Mesendoderm (in vitro differentiated cells): Measurements from ENCODE around the gene TNIP1.

Experiments used
- DNase-seq: peaks from one replicate; pipeline ENCODE4 v3.0.0; 2013
- H2AK5ac ChIP-seq: 2 replicates; pipeline ENCODE4 v1.6.1; 2013; ENCODE audit warnings: low read length, inconsistent platforms
- H2BK120ac ChIP-seq: 2 replicates; pipeline ENCODE4 v1.6.1; 2013; ENCODE audit warnings: low read depth, mild to moderate bottlenecking, low read length, moderate library complexity, mixed read lengths
- H2BK15ac ChIP-seq: replicated peaks from 2 replicates; pipeline ENCODE4 v1.6.1; 2013; ENCODE audit warnings: low read depth, mild to moderate bottlenecking, moderate library complexity
- H2BK5ac ChIP-seq: 2 replicates; pipeline ENCODE4 v1.6.1; 2013; ENCODE audit warnings: low read length, inconsistent platforms
- H3K18ac ChIP-seq: 2 replicates; pipeline ENCODE4 v1.6.1; 2013; ENCODE audit warnings: mild to moderate bottlenecking, low read length, mixed read lengths
- H3K23ac ChIP-seq: one replicate; pipeline ENCODE4 v1.6.1; 2013; ENCODE audit warnings: low read length
- H3K27ac ChIP-seq: 2 replicates; pipeline ENCODE4 v1.5.1; 2013; ENCODE audit warnings: low read depth, mild to moderate bottlenecking, inconsistent platforms, low read length, moderate library complexity
- H3K27me3 ChIP-seq: 2 replicates; pipeline ENCODE4 v1.6.1; 2013; ENCODE audit warnings: low read length, control low read depth, mild to moderate bottlenecking, inconsistent platforms; ENCODE audit not compliant: insufficient read depth, poor library complexity
- H3K36me3 ChIP-seq: 2 replicates; pipeline ENCODE4 v1.6.1; 2013; ENCODE audit warnings: low read length, inconsistent platforms; ENCODE audit not compliant: control insufficient read depth, insufficient read depth
- H3K4ac ChIP-seq: one replicate; pipeline ENCODE4 v1.6.1; 2013; ENCODE audit warnings: low read depth, mild to moderate bottlenecking, low read length, moderate library complexity
- H3K4me1 ChIP-seq: 2 replicates; pipeline ENCODE4 v1.6.1; 2013; ENCODE audit warnings: low read depth, low read length, inconsistent platforms; ENCODE audit not compliant: control insufficient read depth
- H3K4me2 ChIP-seq: 2 replicates; pipeline ENCODE4 v1.6.1; 2013; ENCODE audit warnings: low read length
- H3K4me3 ChIP-seq: 2 replicates; pipeline ENCODE4 v1.5.1; 2013; ENCODE audit warnings: mild to moderate bottlenecking, low read length
- H3K56ac ChIP-seq: one replicate; pipeline ENCODE4 v1.6.1; 2013; ENCODE audit warnings: low read length
- H3K79me1 ChIP-seq: 2 replicates; pipeline ENCODE4 v1.6.1; 2013; ENCODE audit warnings: low read length, inconsistent platforms
- H3K79me2 ChIP-seq: 2 replicates; pipeline ENCODE4 v1.6.1; 2013; ENCODE audit warnings: mild to moderate bottlenecking, low read length; ENCODE audit not compliant: control insufficient read depth, insufficient read depth
- H3K9ac ChIP-seq: 2 replicates; pipeline ENCODE4 v1.6.1; 2013; ENCODE audit warnings: low read length, inconsistent platforms
- H4K5ac ChIP-seq: one replicate; pipeline ENCODE4 v1.6.1; 2013; ENCODE audit warnings: low read length
- H4K8ac ChIP-seq: one replicate; pipeline ENCODE4 v1.6.1; 2013; ENCODE audit warnings: low read depth, mild to moderate bottlenecking, control low read depth, low read length, moderate library complexity
- WGBS: extraction: QIAGEN DNeasy Blood & Tissue Kit; methylation state at CpG from one replicate; pipeline ENCODE4 v1.1.7; 2013; ENCODE audit warnings: low lambda C conversion rate, missing lambda C conversion rate; ENCODE audit not compliant: insufficient coverage; ENCODE audit errors: extremely low coverage; 5-methylcytosine and 5-hydroxymethylcytosine counted together

Gene TNIP1

GRCh38 chr5:150993826-150994412 is 86.9 kb downstream of the TNIP1 start:
- Histone ChIP-seq H3K4me2 (no peak overlapping the region), H2BK5ac (no peak overlapping the region), H3K36me3 (no peaks in the 10 kb centered on the region), H2BK15ac (no peak overlapping the region), H3K27me3 (no peaks in the 10 kb centered on the region), H3K56ac (no peak overlapping the region), H3K79me2 (no peaks in the 10 kb centered on the region), H3K23ac (no peak overlapping the region), H3K9ac (no peak overlapping the region), H3K4ac (no peak overlapping the region), H3K4me1 (no peaks in the 10 kb centered on the region), H3K4me3 (no peak overlapping the region), H2BK120ac (no peak overlapping the region), H3K79me1 (no peaks in the 10 kb centered on the region), H4K5ac (no peak overlapping the region), H2AK5ac (no peak overlapping the region), H3K27ac (no peak overlapping the region), H4K8ac (no peak overlapping the region), H3K18ac (no peak overlapping the region)
- no CpG with 5 or more reads among the region's 1 CpG for WGBS
- no peak for DNase-seq

- no peaks in the 10 kb centered on the region for H3K36me3 ChIP-seq
- no peaks in the 10 kb centered on the region for H3K79me2 ChIP-seq
- H3K23ac ChIP-seq = no peak overlapping the region
- DNase-seq = no peak
- H3K9ac ChIP-seq = no peak overlapping the region
- H3K4me3 ChIP-seq = no peak overlapping the region
- no peak overlapping the region for H3K27ac ChIP-seq
- no CpG with 5 or more reads among the region's 2 CpGs for WGBS
- no peaks in the 10 kb centered on the region for H3K4me1 ChIP-seq
- H2BK120ac ChIP-seq = no peak overlapping the region
- no peak overlapping the region for H2BK5ac ChIP-seq
- no peak overlapping the region for H2AK5ac ChIP-seq
- H3K79me1 ChIP-seq = no peaks in the 10 kb centered on the region
- H3K4ac ChIP-seq = no peak overlapping the region
- H3K27me3 ChIP-seq = no peaks in the 10 kb centered on the region
- H3K56ac ChIP-seq = no peak overlapping the region
- H4K8ac ChIP-seq = no peak overlapping the region
- H4K5ac ChIP-seq = no peak overlapping the region
- no peak overlapping the region for H3K4me2 ChIP-seq
- H2BK15ac ChIP-seq = no peak overlapping the region
- no peak overlapping the region for H3K18ac ChIP-seq
Measured at GRCh38 chr5:150993422-150993821, 87.4 kb downstream of the TNIP1 start.

DNA sequence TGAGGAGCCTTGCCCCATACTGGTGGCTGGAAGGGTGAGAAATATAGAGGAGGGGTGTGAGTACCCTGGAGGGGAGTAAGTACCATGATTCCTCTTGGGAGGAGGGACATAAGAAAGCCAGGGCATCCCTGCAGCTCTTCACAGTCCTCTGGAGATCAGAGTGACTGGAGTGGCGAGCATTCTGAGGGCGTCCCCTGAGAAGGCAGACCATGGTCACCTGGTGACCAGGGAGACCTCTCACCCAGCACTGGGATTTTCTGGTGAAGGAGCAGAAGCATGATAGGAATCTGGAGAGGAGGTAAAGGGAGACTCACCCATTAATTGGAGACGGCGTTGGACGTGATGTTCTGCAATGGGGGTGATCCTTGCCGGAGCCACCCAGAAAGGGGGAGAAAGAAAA is 88.1 kb downstream of the TNIP1 start:
- no peak overlapping the region for H3K56ac ChIP-seq
- H3K18ac ChIP-seq = no peak overlapping the region
- H3K79me2 ChIP-seq = no peaks in the 10 kb centered on the region
- H3K4ac ChIP-seq = no peak overlapping the region
- no peaks in the 10 kb centered on the region for H3K36me3 ChIP-seq
- no CpG with 5 or more reads among the region's 6 CpGs for WGBS
- H3K27me3 ChIP-seq = no peaks in the 10 kb centered on the region
- H3K27ac ChIP-seq = no peak overlapping the region
- H2BK5ac ChIP-seq = no peak overlapping the region
- no peak overlapping the region for H4K5ac ChIP-seq
- H2AK5ac ChIP-seq = no peak overlapping the region
- no peaks in the 10 kb centered on the region for H3K4me1 ChIP-seq
- no peak overlapping the region for H3K4me2 ChIP-seq
- H3K4me3 ChIP-seq = no peak overlapping the region
- no peak overlapping the region for H4K8ac ChIP-seq
- no peak overlapping the region for H3K23ac ChIP-seq
- H2BK15ac ChIP-seq = no peak overlapping the region
- H3K9ac ChIP-seq = no peak overlapping the region
- no peak overlapping the region for H2BK120ac ChIP-seq
- no peak for DNase-seq
- no peaks in the 10 kb centered on the region for H3K79me1 ChIP-seq

- H4K8ac ChIP-seq = no peak overlapping the region
- H3K4me1 ChIP-seq = no peaks in the 10 kb centered on the region
- H3K36me3 ChIP-seq = no peaks in the 10 kb centered on the region
- no peak overlapping the region for H3K56ac ChIP-seq
- no peak overlapping the region for H3K4me3 ChIP-seq
- no peak overlapping the region for H3K18ac ChIP-seq
- no peak overlapping the region for H2BK15ac ChIP-seq
- no peak overlapping the region for H2BK120ac ChIP-seq
- peak; percentile 67 for DNase-seq
- H2AK5ac ChIP-seq = no peak overlapping the region
- H3K79me1 ChIP-seq = no peaks in the 10 kb centered on the region
- no peaks in the 10 kb centered on the region for H3K79me2 ChIP-seq
- no peak overlapping the region for H2BK5ac ChIP-seq
- no peak overlapping the region for H3K4me2 ChIP-seq
- H4K5ac ChIP-seq = no peak overlapping the region
- H3K23ac ChIP-seq = no peak overlapping the region
- no CpG with 5 or more reads among the region's 3 CpGs for WGBS
- no peak overlapping the region for H3K9ac ChIP-seq
- no peaks in the 10 kb centered on the region for H3K27me3 ChIP-seq
- H3K27ac ChIP-seq = no peak overlapping the region
- no peak overlapping the region for H3K4ac ChIP-seq
Measured at GRCh38 chr5:150989695-150990094, 91.1 kb downstream of the TNIP1 start.

- no peak overlapping the region for H3K56ac ChIP-seq
- H3K18ac ChIP-seq = no peak overlapping the region
- no peak overlapping the region for H2BK15ac ChIP-seq
- no peak overlapping the region for H3K4ac ChIP-seq
- no peaks in the 10 kb centered on the region for H3K79me1 ChIP-seq
- DNase-seq = no peak
- H2AK5ac ChIP-seq = no peak overlapping the region
- no CpG with 5 or more reads among the region's 3 CpGs for WGBS
- no peaks in the 10 kb centered on the region for H3K4me1 ChIP-seq
- H3K4me2 ChIP-seq = no peak overlapping the region
- H3K4me3 ChIP-seq = no peak overlapping the region
- no peak overlapping the region for H4K5ac ChIP-seq
- no peaks in the 10 kb centered on the region for H3K36me3 ChIP-seq
- no peak overlapping the region for H3K23ac ChIP-seq
- no peaks in the 10 kb centered on the region for H3K27me3 ChIP-seq
- no peak overlapping the region for H3K27ac ChIP-seq
- no peak overlapping the region for H2BK5ac ChIP-seq
- no peaks in the 10 kb centered on the region for H3K79me2 ChIP-seq
- H2BK120ac ChIP-seq = no peak overlapping the region
- H4K8ac ChIP-seq = no peak overlapping the region
- no peak overlapping the region for H3K9ac ChIP-seq
Measured at GRCh38 chr5:150987746-150988145, 93.1 kb downstream of the TNIP1 start.
